Esophagus squamous epithelium (tissue), 5 donors: ENCODE measurements around the gene PCSK4. TPM values are rescaled to one million over a fixed set of nuclear protein-coding genes. Genes with fewer than 3 reads are reported as not detected.
"Not testable (repeated sequence)": the region's sequence is repeated elsewhere in the genome, so short reads cannot be mapped to it uniquely, and the experiment has no call there.

ENCODE experiments used
- DNase-seq: peaks from one replicate; lab custom pipeline; 2025; lab: John Stamatoyannopoulos, UW
- H3K27ac ChIP-seq, 4 donors: fragments of 200-600 bp; sonication (generic); one replicate each; pipeline ENCODE4 v1.5.1; 2016 to 2019; ENCODE audit warnings: mild to moderate bottlenecking in 1 of 4
- H3K27me3 ChIP-seq, 4 donors: fragments of 200-600 bp; sonication (generic); 1 replicate in 3 of 4; 2 replicates in 1 of 4; pipeline versions ENCODE4 v1.5.1 to v1.6.0; 2017 to 2021; ENCODE audit warnings: antibody characterized with exemption in 1 of 4
- H3K36me3 ChIP-seq, 3 donors: fragments of 200-600 bp; sonication (generic); one replicate each; pipeline ENCODE4 v1.5.1; 2016 to 2019
- H3K4me1 ChIP-seq, 3 donors: fragments of 200-600 bp; sonication (generic); one replicate each; pipeline ENCODE4 v1.5.1; 2017 to 2019
- H3K4me3 ChIP-seq, 4 donors: fragments of 200-600 bp; sonication (generic); 1 replicate in 3 of 4; 2 replicates in 1 of 4; pipeline ENCODE4 v1.5.1; 2016 to 2019; ENCODE audit warnings: mild to moderate bottlenecking in 2 of 4, moderate library complexity in 1 of 4
- H3K9me3 ChIP-seq, 3 donors: fragments of 200-600 bp; sonication (generic); one replicate each; pipeline ENCODE4 v1.5.1; 2016 to 2019
- POLR2A ChIP-seq, 4 donors: fragments of 450-650 bp; IDR thresholded peaks; one replicate each; pipeline ENCODE4 v1.6.1; 2017; ENCODE audit warnings: antibody characterized with exemption in 4 of 4, mild to moderate bottlenecking in 4 of 4, moderate library complexity in 3 of 4
- WGBS, 2 donors: methylation state at CpG; one replicate each; pipeline ENCODE4 v1.1.5; 2018; 5-methylcytosine and 5-hydroxymethylcytosine counted together
- intact Hi-C: fragments of 100-400 bp; cut with DNase I; formaldehyde crosslinking; loops from one replicate; pipeline ENCODE4 v1.15.0; 2022
- total RNA-seq, 4 donors: library from RNA; depleted of rRNA; stranded (reverse); fragments of >200 nt; gene quantifications; one replicate each; pipeline ENCODE4 v1.1.0, GENCODE V29; 2016
- TF ChIP-seq, protein P1 (sequence below), 6 experiments: fragments of 450-650 bp in 4 of 6; fragments of 200-600 bp in 2 of 6; sonication (generic) in 2 of 6; IDR thresholded peaks; one replicate each; pipeline ENCODE4 v1.5.1; 2016 to 2019; ENCODE audit warnings: antibody characterized with exemption in 6 of 6, mild to moderate bottlenecking in 4 of 6, moderate library complexity in 4 of 6
- donor health status: DM: yes; HTN: yes; CAD: no.

Gene PCSK4
- total RNA-seq, 4 donors from 2014 or later = 0.35 to 5.5 (median 1.1) TPM

- Histone ChIP-seq H3K4me3 (no peak overlapping the region), H3K36me3 (peaks cover 0 to 13% (median 0%) of the 10 kb centered on the region in 3 donors), H3K4me1 (peaks cover 14 to 43% (median 18%) of the 10 kb centered on the region in 3 donors), H3K9me3 (no peaks in the 10 kb centered on the region), H3K27ac (no peak overlapping the region), H3K27me3 (peaks cover 0 to 50% (median 6%) of the 10 kb centered on the region in 4 donors)
- 33 to 37% methylated on average over 2 to 8 of the region's 9 CpGs for WGBS, 2 donors
- no peak for DNase-seq
- intact Hi-C loops = no loop called here
- TF ChIP-seq POLR2A (IDR thresholded peaks at IDR 0.05) = no peak
- TF ChIP-seq, protein P1, sequence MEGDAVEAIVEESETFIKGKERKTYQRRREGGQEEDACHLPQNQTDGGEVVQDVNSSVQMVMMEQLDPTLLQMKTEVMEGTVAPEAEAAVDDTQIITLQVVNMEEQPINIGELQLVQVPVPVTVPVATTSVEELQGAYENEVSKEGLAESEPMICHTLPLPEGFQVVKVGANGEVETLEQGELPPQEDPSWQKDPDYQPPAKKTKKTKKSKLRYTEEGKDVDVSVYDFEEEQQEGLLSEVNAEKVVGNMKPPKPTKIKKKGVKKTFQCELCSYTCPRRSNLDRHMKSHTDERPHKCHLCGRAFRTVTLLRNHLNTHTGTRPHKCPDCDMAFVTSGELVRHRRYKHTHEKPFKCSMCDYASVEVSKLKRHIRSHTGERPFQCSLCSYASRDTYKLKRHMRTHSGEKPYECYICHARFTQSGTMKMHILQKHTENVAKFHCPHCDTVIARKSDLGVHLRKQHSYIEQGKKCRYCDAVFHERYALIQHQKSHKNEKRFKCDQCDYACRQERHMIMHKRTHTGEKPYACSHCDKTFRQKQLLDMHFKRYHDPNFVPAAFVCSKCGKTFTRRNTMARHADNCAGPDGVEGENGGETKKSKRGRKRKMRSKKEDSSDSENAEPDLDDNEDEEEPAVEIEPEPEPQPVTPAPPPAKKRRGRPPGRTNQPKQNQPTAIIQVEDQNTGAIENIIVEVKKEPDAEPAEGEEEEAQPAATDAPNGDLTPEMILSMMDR (IDR thresholded peaks at IDR 0.05) = no peak
Measured at GRCh38 chr19:1501200-1501595, 11.0 kb upstream of the PCSK4 start.

GRCh38 chr19:1499231-1499630 is 9.1 kb upstream of the PCSK4 start:
- no CpG with 5 or more reads among the region's 34 CpGs for WGBS, 2 donors
- H3K36me3 ChIP-seq, H3K9me3 ChIP-seq, intact Hi-C loops, DNase-seq, H3K4me3 ChIP-seq, H3K27ac ChIP-seq: not testable (repeated sequence)
- Histone ChIP-seq H3K27me3 (peaks cover 0 to 47% (median 6%) of the 10 kb centered on the region in 4 donors), H3K4me1 (peaks cover 14 to 47% (median 18%) of the 10 kb centered on the region in 3 donors)

GRCh38 chr19:1497578-1498235 is 7.6 kb upstream of the PCSK4 start:
- Histone ChIP-seq H3K36me3 (no peaks in the 10 kb centered on the region), H3K9me3 (no peaks in the 10 kb centered on the region), H3K27ac (no peak overlapping the region), H3K4me3 (no peak overlapping the region), H3K27me3 (peaks cover 0 to 32% (median 2%) of the 10 kb centered on the region in 4 donors), H3K4me1 (peaks cover 4 to 34% (median 8%) of the 10 kb centered on the region in 3 donors)
- 77 to 90% methylated on average over 9 to 15 of the region's 25 CpGs for WGBS, 2 donors
- no peak for TF ChIP-seq POLR2A (IDR thresholded peaks at IDR 0.05)
- TF ChIP-seq, protein P1 (IDR thresholded peaks at IDR 0.05) = no peak
- intact Hi-C loops = no loop called here
- no peak for DNase-seq

DNA sequence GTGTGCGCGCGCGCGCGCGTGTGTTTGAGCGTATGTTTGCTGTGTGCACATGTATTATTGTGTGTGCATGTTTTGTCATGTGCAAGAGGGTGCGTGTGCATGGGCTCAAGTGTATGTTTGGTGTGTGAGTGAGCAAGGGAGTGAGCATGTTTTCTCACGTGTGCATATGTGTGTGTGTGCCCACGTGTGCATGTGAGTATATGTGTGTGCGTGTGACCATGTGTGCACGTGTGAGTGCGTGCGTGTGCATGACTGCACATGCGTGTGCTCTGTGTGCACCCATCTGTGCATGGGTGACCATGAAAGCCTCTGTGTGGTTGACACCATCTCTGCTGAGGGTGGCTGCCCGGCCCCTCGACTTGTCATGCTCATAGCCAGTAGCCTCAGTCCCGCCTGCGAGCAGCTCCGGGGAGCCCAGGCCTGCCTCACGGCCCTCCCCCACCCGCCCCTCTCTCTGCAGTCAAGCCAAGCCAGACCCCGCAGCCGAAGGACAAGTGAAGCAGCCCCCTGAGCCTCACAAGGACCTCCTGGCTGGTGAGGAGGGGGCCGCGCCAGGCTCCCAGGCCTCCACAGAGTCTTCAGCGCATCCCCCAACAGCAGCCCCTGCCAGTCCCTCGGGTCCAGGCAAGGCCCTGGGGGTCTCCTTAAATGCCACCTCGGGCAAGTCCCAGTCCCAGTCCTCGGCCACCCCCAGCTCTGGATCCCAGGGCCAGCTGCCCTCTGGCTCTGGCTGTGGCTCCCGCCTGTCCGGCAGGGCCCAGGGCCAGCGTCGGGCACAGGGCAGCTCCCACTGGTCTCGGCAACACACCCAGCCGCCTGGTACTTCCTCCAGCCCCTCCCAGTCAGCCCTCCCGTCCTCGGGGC is 6.8 kb upstream of the PCSK4 start:
- no peak for DNase-seq

More for the DNA sequence above, 6.8 kb upstream of the PCSK4 start:
- H3K27me3 ChIP-seq = peaks cover 0 to 27% (median 0%) of the 10 kb centered on the region in 4 donors
- WGBS, 2 donors = 56 to 66% methylated on average over 13 to 16 of the region's 39 CpGs
- TF ChIP-seq, protein P1 (IDR thresholded peaks at IDR 0.05) = no peak
- TF ChIP-seq POLR2A (IDR thresholded peaks at IDR 0.05) = no peak
- H3K4me1 ChIP-seq = peaks cover 4 to 38% (median 8%) of the 10 kb centered on the region in 3 donors
- H3K27ac ChIP-seq = no peak overlapping the region
- H3K9me3 ChIP-seq = no peaks in the 10 kb centered on the region
- intact Hi-C loops = no loop called here
- H3K36me3 ChIP-seq = no peaks in the 10 kb centered on the region
- peak overlapping the region in 1 of 4 donors; percentile 38 for H3K4me3 ChIP-seq
